ENCODE data around the gene HLA-DOB. TPM values are rescaled to one million over a fixed set of nuclear protein-coding genes. Genes with fewer than 3 reads are reported as not detected.

Gene HLA-DOB
- total and polyA plus RNA-seq, 9 donors = 0.09 to 0.33 (median 0.15) TPM; not detected in 5

DNA sequence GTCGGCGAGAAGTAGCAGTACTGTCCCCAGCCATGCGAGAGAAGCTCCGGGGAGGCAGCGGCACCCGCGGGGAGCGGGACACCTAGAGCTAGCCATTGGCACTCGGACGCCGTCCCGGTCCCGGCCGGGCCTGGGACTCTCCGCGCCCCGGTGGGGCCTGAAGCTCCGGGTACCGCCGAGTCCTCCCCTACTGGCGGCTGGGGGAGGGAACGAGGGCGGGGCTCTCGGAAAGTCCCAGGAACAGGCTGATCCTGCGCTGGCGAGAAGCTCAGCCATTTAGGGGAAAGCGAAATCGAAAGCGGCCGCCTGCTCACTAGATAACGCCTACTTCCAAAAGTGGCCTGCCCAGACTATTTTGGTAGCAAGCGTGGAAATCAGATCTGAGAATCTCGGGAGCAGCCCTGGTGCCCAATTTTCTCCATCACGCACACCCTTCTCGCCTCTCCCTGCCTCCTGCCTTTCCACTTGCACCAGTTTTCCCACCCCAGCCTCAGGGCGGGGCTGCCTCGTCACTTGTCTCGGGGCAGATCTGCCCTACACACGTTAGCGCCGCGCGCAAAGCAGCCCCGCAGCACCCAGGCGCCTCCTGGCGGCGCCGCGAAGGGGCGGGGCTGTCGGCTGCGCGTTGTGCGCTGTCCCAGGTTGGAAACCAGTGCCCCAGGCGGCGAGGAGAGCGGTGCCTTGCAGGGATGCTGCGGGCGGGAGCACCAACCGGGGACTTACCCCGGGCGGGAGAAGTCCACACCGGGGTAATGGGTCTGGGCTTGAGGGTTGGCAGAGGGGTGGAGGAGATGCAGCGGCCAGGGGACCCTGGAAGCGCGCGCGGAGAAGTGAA is 37.0 kb upstream of the HLA-DOB start, which contains the start of the genes PSMB9 and TAP1:
Gene PSMB9, plus strand, starts transcription at position 652 of the 835 bp plus-strand sequence. Its CDS starts 38 bp downstream, at position 690.
Gene TAP1, minus strand, starts transcription at position 164 of the 835 bp plus-strand sequence. Its CDS starts 68 bp downstream, at position 96.
- H3K27me3 ChIP-seq (ENCODE audit: control insufficient read depth, insufficient read depth, low read length) = peaks cover 34% of the 10 kb centered on the region
- peaks cover 44% of the 10 kb centered on the region for H3K36me3 ChIP-seq (ENCODE audit: control insufficient read depth, insufficient read depth, low read length)
- peaks cover 23% of the 10 kb centered on the region for H3K4me1 ChIP-seq (ENCODE audit: control insufficient read depth, insufficient read depth, low read length)
- H3K4me3 ChIP-seq (ENCODE audit: low read length) = peak within 1 kb of the TSS; percentile 64
- DNase-seq = peak; percentile 97
- WGBS (ENCODE audit: insufficient coverage) = under 1% methylated on average over 66 of the region's 68 CpGs
- no peaks in the 10 kb centered on the region for H3K9me3 ChIP-seq (replicated peaks; ENCODE audit: control insufficient read depth, low read depth, low read length)
- peak within 1 kb of the TSS; percentile 99 for H3K27ac ChIP-seq (ENCODE audit: low read length)

DNA sequence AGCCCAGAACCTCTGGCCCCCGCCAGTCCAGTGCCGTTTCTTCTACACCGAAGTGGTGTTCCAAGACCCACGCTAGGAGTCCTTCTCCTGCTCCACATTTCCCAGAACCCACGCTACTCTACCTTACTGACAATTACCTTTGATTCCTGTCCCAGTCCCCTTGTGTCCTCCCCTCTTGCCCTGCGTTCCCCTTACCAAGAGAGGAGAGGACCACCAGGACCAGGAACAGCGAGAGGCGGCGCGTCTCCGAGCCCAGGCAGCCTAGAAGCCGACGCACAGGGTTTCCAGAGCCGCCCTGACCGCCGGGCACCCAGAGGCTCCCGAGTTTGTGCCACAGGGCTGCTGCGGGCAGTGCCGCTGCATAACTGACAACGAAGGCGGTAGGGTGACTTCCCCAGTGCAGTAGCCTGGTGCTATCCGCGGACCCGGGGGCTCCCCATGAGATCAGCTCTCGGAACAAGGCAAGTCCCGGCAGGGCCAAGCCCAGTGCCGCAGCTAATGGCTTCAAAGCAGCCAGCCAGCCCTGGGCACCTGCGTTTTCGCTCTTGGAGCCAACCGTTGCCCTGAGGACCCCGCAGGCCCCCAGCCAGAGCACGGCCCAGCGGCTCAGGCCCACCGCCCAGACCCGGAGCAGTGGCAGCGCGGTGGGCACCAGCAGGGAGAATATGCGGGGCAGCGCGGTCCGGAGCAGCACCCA is 36.2 kb upstream of the HLA-DOB start:
- peaks cover 28% of the 10 kb centered on the region for H3K27me3 ChIP-seq (ENCODE audit: control insufficient read depth, insufficient read depth, low read length)
- peaks cover 44% of the 10 kb centered on the region for H3K36me3 ChIP-seq (ENCODE audit: control insufficient read depth, insufficient read depth, low read length)
- H3K27ac ChIP-seq (ENCODE audit: low read length) = peak overlapping the region; percentile 99
- DNase-seq = peak; percentile 37
- peaks cover 23% of the 10 kb centered on the region for H3K4me1 ChIP-seq (ENCODE audit: control insufficient read depth, insufficient read depth, low read length)
- no peaks in the 10 kb centered on the region for H3K9me3 ChIP-seq (replicated peaks; ENCODE audit: control insufficient read depth, low read depth, low read length)
- peak overlapping the region; percentile 64 for H3K4me3 ChIP-seq (ENCODE audit: low read length)
- whole genome bisulfite sequencing (ENCODE audit: insufficient coverage) = 2% methylated on average over 41 of the region's 41 CpGs

GRCh38 chr6:32852018-32852843 is 35.4 kb upstream of the HLA-DOB start:
- DNase-seq = peak; percentile 22
- peaks cover 23% of the 10 kb centered on the region for H3K4me1 ChIP-seq (ENCODE audit: control insufficient read depth, insufficient read depth, low read length)
- H3K27ac ChIP-seq (ENCODE audit: low read length) = peak overlapping the region; percentile 99
- peaks cover 48% of the 10 kb centered on the region for H3K36me3 ChIP-seq (ENCODE audit: control insufficient read depth, insufficient read depth, low read length)
- H3K27me3 ChIP-seq (ENCODE audit: control insufficient read depth, insufficient read depth, low read length) = peaks cover 27% of the 10 kb centered on the region
- no peaks in the 10 kb centered on the region for H3K9me3 ChIP-seq (replicated peaks; ENCODE audit: control insufficient read depth, low read depth, low read length)
- 43% methylated on average over 11 of the region's 23 CpGs for WGBS (ENCODE audit: insufficient coverage)
- H3K4me3 ChIP-seq (ENCODE audit: low read length) = peak overlapping the region; percentile 64

GRCh38 chr6:32851025-32851424 is 34.2 kb upstream of the HLA-DOB start:
- H3K4me1 ChIP-seq (ENCODE audit: control insufficient read depth, insufficient read depth, low read length) = peaks cover 23% of the 10 kb centered on the region
- H3K9me3 ChIP-seq (replicated peaks; ENCODE audit: control insufficient read depth, low read depth, low read length) = no peaks in the 10 kb centered on the region
- H3K4me3 ChIP-seq (ENCODE audit: low read length) = no peak overlapping the region
- peaks cover 21% of the 10 kb centered on the region for H3K27me3 ChIP-seq (ENCODE audit: control insufficient read depth, insufficient read depth, low read length)
- 85% methylated on average over 4 of the region's 4 CpGs for WGBS (ENCODE audit: insufficient coverage)
- DNase-seq = no peak
- H3K27ac ChIP-seq (ENCODE audit: low read length) = no peak overlapping the region
- peaks cover 60% of the 10 kb centered on the region for H3K36me3 ChIP-seq (ENCODE audit: control insufficient read depth, insufficient read depth, low read length)

DNA sequence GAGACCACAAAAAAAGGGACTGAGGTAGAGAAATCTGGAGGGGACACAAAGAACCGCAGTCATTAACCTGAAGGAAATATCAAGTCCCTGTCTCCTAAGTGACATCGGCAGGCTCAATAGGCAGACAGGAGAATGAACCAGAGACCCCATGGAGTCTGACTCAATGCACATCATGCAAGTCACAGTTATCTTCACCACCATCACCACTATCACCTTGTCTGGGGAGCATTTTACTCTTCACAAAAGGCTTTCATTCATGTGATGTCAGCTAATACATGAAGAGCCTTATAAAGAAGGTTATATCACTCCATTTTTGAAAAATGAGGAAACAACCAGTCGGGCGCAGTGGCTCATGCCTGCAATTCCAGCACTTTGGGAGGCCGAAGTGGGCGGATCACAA is 32.3 kb upstream of the HLA-DOB start:
- peaks cover 26% of the 10 kb centered on the region for H3K4me1 ChIP-seq (ENCODE audit: control insufficient read depth, insufficient read depth, low read length)
- H3K27ac ChIP-seq (ENCODE audit: low read length) = no peak overlapping the region
- WGBS (ENCODE audit: insufficient coverage) = 92% methylated on average over 2 of the region's 6 CpGs
- peaks cover 64% of the 10 kb centered on the region for H3K36me3 ChIP-seq (ENCODE audit: control insufficient read depth, insufficient read depth, low read length)
- DNase-seq = no peak
- no peak overlapping the region for H3K4me3 ChIP-seq (ENCODE audit: low read length)
- H3K9me3 ChIP-seq (replicated peaks; ENCODE audit: control insufficient read depth, low read depth, low read length) = no peaks in the 10 kb centered on the region
- H3K27me3 ChIP-seq (ENCODE audit: control insufficient read depth, insufficient read depth, low read length) = peaks cover 16% of the 10 kb centered on the region

- DNase-seq = no peak
- H3K4me1 ChIP-seq (ENCODE audit: control insufficient read depth, insufficient read depth, low read length) = peaks cover 31% of the 10 kb centered on the region
- peaks cover 22% of the 10 kb centered on the region for H3K27me3 ChIP-seq (ENCODE audit: control insufficient read depth, insufficient read depth, low read length)
- peaks cover 64% of the 10 kb centered on the region for H3K36me3 ChIP-seq (ENCODE audit: control insufficient read depth, insufficient read depth, low read length)
- H3K9me3 ChIP-seq (replicated peaks; ENCODE audit: control insufficient read depth, low read depth, low read length) = no peaks in the 10 kb centered on the region
- 60% methylated on average over 7 of the region's 8 CpGs for WGBS (ENCODE audit: insufficient coverage)
- no peak overlapping the region for H3K4me3 ChIP-seq (ENCODE audit: low read length)
- H3K27ac ChIP-seq (ENCODE audit: low read length) = no peak overlapping the region
These were observed 31.0 kb upstream of the HLA-DOB start for GRCh38 chr6:32847795-32848194.

GRCh38 chr6:32847004-32847403 is 30.2 kb upstream of the HLA-DOB start:
- no peak overlapping the region for H3K27ac ChIP-seq (ENCODE audit: low read length)
- WGBS (ENCODE audit: insufficient coverage) = 94% methylated on average over 6 of the region's 10 CpGs
- no peak overlapping the region for H3K4me3 ChIP-seq (ENCODE audit: low read length)
- no peaks in the 10 kb centered on the region for H3K9me3 ChIP-seq (replicated peaks; ENCODE audit: control insufficient read depth, low read depth, low read length)
- DNase-seq = no peak
- peaks cover 66% of the 10 kb centered on the region for H3K36me3 ChIP-seq (ENCODE audit: control insufficient read depth, insufficient read depth, low read length)
- peaks cover 21% of the 10 kb centered on the region for H3K27me3 ChIP-seq (ENCODE audit: control insufficient read depth, insufficient read depth, low read length)
- H3K4me1 ChIP-seq (ENCODE audit: control insufficient read depth, insufficient read depth, low read length) = peaks cover 26% of the 10 kb centered on the region

DNA sequence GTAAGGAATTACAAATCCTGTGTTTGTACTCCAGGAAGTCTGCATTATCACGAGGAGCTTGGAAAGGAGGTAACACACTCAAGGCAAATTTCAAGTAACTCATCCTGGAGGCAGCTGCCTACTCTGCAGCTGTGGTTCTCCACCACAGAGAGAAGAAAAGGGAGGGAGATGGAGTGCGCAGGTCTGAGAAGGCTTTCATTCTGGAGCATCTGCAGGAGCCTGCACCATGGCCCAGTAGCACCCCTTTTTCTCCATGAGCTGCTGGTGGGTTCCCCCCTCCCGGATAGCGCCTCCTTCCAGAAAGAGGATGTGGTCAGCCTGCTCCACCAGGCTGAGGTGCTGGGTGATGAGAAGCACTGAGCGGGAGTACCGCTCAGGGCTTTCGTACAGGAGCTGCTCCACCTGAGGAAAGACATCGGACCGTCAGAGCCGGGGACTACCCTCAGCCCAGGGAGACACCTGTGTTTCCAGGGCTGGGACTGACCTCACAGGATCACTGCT is 28.6 kb upstream of the HLA-DOB start:
- H3K9me3 ChIP-seq (replicated peaks; ENCODE audit: control insufficient read depth, low read depth, low read length) = no peaks in the 10 kb centered on the region
- peaks cover 23% of the 10 kb centered on the region for H3K4me1 ChIP-seq (ENCODE audit: control insufficient read depth, insufficient read depth, low read length)
- peak overlapping the region; percentile 99 for H3K27ac ChIP-seq (ENCODE audit: low read length)
- DNase-seq = peak; percentile 15
- H3K27me3 ChIP-seq (ENCODE audit: control insufficient read depth, insufficient read depth, low read length) = peaks cover 17% of the 10 kb centered on the region
- 80% methylated on average over 8 of the region's 10 CpGs for WGBS (ENCODE audit: insufficient coverage)
- H3K4me3 ChIP-seq (ENCODE audit: low read length) = peak overlapping the region; percentile 9
- peaks cover 63% of the 10 kb centered on the region for H3K36me3 ChIP-seq (ENCODE audit: control insufficient read depth, insufficient read depth, low read length)

- peaks cover 23% of the 10 kb centered on the region for H3K4me1 ChIP-seq (ENCODE audit: control insufficient read depth, insufficient read depth, low read length)
- peak overlapping the region; percentile 93 for H3K4me3 ChIP-seq (ENCODE audit: low read length)
- H3K27ac ChIP-seq (ENCODE audit: low read length) = peak overlapping the region; percentile 99
- H3K27me3 ChIP-seq (ENCODE audit: control insufficient read depth, insufficient read depth, low read length) = peaks cover 17% of the 10 kb centered on the region
- 7% methylated on average over 9 of the region's 19 CpGs for WGBS (ENCODE audit: insufficient coverage)
- peaks cover 60% of the 10 kb centered on the region for H3K36me3 ChIP-seq (ENCODE audit: control insufficient read depth, insufficient read depth, low read length)
- no peak for DNase-seq
- H3K9me3 ChIP-seq (replicated peaks; ENCODE audit: control insufficient read depth, low read depth, low read length) = no peaks in the 10 kb centered on the region
These were observed 28.1 kb upstream of the HLA-DOB start for GRCh38 chr6:32844839-32845383.
